ENCODE data around the gene GSTM4.

GSTM4 gene

DNA sequence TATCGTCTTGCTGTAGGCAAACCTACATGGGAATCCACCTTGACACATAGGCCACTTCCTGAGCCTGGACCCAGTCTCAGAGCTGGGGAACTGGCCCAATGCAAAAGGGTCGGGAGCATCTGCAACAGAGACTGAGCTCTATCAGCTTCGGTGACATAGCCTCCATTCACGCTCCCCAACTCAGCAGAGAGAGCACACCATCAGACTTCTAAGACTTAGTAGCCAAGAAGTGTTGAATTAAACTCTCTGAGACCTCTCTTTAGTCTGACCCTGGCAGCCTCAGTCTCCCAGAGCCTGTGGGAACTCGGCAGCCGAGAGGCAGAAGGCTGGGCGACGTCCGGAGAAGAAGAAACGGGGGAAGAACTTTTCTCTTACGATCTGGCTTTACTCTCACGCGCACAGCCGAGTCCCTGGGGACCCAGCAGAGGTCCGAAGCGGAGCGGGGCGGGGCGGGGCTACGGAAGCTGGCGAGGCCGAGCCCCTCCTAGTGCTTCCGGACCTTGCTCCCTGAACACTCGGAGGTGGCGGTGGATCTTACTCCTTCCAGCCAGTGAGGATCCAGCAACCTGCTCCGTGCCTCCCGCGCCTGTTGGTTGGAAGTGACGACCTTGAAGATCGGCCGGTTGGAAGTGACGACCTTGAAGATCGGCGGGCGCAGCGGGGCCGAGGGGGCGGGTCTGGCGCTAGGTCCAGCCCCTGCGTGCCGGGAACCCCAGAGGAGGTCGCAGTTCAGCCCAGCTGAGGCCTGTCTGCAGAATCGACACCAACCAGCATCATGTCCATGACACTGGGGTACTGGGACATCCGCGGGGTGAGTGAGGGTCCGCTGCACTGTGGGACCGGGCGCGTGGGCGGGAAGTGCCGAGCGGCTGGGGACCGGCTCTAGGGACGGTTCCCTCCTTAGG lies at the start of gene GSTM4:
Gene GSTM4, plus strand, starts transcription at position 485 of the 905 bp plus-strand sequence. Its CDS starts 291 bp downstream, at position 776.
- DNase-seq, result peak; percentile 63

DNA sequence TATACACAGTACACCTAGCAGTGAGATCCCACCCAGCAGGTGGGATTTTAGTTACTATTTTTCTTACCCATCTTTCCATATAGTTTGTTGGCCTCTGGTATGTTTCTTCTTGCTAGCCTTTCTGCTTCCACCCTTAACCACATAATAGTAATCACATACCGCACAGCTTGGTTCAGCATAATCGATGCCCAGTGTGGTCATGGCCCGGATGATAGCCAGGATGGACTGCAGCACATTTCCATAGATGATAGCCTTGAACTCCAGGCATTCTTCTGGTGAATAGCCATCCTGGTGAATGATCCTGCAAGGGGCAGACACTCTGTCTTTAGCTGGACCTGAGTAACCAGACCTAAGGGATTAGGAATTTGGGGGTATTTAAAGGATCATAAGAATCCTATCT lies 46.0 kb upstream of the GSTM4 start:
- DNase-seq, result no peak

GRCh38 chr1:109610609-109611307 lies 45.1 kb upstream of the GSTM4 start:
- no peak for DNase-seq

GRCh38 chr1:109611308-109611990 lies 44.5 kb upstream of the GSTM4 start:
- DNase-seq, result no peak

- no peak for DNase-seq
Measured at GRCh38 chr1:109613361-109614147, 42.3 kb upstream of the GSTM4 start.

DNA sequence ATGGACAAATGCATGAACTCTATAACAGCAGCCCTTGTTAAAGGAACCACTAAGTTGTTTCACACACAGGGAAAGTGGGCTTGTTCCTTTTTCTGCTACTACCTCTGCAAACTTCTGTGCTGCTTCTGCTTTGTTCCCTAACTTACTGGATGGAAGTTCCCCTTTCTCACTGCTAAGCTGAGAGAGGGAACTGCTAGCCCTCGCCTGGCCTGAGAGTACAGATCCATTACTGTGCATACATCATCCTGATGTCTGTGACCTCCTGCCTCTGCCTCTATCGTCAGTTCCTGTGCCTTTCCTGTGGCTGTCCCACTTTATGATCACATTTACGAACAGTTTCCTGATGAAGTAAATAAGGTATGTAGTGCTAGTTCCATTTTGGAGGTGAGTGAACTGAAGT lies 40.0 kb upstream of the GSTM4 start:
- no peak for DNase-seq

- DNase-seq, result no peak
Measured at GRCh38 chr1:109616391-109616790, 39.5 kb upstream of the GSTM4 start.

GRCh38 chr1:109617291-109617801 lies 38.6 kb upstream of the GSTM4 start:
- DNase-seq, result no peak

DNA sequence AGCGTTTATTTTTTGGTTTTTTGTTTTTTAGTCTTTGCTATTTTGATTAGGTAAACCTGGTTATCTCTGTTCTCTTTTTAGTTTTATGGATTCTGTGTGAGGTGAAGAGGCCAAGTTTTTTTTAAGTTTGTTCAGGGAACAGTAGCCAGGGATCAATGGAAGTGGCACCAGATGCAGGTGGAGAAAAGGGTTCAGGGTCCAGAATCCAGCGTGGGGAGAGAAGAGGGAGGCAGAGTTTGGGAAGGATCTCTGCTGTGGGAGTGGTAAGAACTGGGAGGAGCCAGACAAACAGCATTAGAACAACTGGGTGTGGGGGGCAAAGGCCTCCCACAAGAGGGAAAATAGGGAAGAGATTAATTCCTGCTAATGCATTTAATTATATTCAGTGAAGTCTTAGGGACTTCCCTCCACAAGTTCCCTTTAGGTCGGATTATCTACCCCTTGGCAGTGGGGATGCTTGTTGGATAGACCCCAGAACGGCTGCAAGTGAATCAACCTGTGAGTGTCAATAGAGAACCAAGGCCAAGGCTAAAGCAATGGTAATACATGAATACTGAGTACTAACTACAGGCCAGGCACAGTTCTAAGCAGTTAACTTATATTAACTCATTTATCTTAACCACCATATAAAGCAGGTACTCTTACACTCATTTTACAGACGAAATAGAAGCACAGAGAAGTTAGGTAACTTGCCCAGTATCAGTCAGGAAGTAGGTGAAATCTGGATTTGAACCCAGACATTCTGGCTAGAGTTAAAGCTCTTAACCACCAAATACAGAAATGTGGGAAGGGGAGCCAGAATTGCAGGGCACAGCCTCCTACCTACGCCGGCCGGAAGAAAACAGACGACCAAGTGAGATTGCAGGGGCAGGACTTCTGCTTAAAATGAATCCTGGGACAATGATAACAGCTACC lies 37.0 kb upstream of the GSTM4 start:
- DNase-seq, result no peak

DNA sequence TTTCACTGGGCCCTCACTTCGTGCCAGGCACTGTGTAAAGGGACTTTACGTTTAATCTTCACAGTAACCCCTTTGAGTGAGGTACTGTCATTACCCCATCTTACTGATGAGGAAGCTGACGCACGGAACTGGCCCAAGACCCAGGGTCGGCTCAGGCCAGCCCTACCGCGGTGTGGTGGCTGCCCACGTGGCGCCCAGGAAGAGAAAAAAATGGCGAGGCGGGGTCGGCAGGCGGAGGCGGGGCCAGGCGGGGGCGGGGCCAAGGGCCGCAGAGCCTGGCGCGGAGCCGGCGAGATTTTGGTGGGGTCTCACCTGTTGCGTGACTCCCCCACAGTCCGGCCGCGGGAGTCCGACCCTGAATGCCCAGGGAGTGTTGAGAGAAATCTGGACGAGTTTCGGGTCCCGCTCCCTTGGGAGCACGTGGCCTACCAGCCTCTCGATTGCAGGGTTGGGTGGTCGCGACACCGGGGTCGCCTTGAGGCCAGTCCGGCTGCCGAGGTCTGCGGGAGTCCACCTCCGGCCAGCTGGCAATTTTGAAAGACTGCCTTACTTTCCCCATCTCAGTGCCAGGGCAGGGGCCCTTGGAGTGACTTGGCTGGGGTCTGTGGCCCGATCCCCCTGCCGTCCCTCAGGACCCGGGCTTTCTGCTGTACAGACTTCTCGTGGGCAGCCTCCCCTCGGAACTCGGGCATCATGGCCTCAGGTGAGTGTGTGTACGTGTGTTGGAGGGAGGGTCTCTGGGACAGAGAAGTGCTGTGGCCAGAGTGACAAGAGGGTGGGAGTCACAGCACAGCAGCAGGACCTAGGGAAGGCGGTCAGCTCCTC lies 36.1 kb upstream of the GSTM4 start, which contains the start of the genes AMPD2 and GNAT2:
Gene AMPD2, plus strand, starts transcription at position 262 of the 825 bp plus-strand sequence. CDS start 1,339 bp downstream, outside the sequence.
Gene GNAT2, minus strand, starts transcription at position 41 of the 825 bp plus-strand sequence. CDS start 6,746 bp downstream, outside the sequence.
- peak; percentile 71 for DNase-seq

DNA sequence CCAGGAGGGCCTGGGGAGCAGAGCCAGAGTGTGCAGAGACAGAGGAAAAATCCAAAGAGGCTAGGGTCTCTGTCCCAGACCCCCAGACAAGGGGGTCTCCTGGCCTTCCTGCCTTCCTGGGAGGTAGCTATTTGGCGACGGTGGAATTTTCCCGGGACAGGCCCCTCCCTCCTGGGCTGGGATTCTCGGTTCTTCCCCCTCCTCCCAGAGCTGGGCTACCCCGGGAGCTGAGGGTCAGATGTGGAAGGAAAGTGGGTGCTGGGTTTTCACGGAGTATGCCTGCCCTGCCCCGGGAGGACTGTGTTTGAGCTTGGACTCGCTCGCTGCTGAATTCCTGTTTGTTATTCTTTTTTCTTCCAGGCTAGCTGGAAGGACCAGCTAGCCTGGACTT lies 35.5 kb upstream of the GSTM4 start:
- no peak for DNase-seq

DNA sequence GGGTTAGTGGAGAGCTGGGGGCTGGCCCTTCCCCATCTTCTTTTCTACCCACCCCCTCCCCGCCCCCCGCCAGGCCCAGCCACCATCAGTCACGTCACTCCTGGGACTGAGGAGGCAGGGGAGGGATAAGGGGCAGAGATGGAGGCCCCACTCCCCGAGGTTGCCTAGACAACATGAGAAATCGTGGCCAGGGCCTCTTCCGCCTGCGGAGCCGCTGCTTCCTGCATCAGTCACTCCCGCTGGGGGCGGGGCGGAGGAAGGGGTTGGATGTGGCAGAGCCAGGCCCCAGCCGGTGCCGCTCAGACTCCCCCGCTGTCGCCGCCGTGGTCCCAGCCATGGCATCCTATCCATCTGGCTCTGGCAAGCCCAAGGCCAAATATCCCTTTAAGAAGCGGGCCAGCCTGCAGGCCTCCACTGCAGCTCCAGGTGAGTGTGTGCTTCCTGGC lies 35.0 kb upstream of the GSTM4 start:
- peak; percentile 98 for DNase-seq

DNA sequence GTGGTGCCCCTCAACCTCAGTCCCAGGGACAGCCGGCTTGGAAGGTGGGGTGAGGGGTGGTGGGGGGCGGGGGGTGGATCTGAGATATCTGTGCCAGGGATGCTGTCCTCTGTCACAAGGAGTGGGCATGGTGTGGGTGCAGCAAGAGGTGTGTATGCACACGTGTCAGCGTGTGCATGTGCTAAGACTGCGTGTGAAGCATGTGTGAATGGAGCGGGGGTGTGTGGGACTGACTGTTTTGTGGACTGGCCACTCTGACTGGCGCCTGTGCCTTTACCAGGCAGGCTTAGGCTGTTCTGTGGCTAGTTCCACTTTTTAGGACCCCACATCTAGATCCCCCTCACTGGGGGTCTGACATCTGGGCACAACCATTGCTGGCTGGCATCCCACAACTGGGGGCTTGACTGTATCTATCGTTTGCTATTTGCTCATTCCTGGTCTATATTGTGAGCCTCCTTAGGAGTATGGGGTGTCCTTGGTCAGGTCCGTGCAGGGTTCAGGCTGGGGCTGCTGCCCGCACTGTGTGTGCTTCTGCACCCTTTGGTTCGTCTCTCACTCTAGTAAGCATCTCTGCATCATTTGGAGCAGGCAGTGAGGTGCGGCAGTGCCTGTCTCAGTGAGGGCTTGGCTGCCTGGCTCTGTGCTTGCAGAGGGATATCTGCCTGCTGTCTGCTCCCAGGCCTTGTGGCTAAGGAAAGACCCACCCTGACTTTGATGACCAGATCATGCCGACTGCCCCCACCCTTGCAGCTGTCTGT lies 34.3 kb upstream of the GSTM4 start:
- DNase-seq, result no peak

- no peak for DNase-seq
Measured at GRCh38 chr1:109622137-109622892, 33.6 kb upstream of the GSTM4 start.

GRCh38 chr1:109622895-109623294 lies 33.0 kb upstream of the GSTM4 start:
- DNase-seq, result no peak

DNA sequence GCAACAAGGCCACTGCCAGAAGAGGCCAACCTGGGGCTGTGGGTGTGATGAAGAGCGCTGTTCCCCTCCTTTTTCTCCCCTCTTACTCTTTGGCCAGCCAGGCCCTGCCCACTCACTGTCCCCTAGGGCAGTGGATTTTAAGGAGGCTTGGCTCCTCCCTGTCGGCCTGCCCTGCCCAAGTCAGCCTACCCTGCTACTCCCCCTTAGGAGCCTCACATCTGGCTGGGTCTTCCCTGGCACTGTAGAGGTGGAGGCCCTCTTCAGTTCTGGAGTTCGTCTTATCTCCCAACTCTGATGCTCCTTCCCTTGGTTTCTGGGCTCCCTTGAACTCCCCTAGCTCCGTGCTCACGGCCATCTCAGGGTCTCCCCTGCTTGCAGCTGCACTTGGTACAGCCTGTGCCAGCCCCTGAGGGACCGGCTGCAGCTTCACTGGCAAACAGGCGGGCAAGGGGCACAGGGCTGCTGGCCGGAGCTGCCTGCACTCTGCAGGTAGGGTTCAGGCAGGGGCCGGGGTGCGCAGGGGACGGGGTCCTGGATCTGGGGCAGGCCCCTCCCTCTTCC lies 32.2 kb upstream of the GSTM4 start:
- no peak for DNase-seq

DNA sequence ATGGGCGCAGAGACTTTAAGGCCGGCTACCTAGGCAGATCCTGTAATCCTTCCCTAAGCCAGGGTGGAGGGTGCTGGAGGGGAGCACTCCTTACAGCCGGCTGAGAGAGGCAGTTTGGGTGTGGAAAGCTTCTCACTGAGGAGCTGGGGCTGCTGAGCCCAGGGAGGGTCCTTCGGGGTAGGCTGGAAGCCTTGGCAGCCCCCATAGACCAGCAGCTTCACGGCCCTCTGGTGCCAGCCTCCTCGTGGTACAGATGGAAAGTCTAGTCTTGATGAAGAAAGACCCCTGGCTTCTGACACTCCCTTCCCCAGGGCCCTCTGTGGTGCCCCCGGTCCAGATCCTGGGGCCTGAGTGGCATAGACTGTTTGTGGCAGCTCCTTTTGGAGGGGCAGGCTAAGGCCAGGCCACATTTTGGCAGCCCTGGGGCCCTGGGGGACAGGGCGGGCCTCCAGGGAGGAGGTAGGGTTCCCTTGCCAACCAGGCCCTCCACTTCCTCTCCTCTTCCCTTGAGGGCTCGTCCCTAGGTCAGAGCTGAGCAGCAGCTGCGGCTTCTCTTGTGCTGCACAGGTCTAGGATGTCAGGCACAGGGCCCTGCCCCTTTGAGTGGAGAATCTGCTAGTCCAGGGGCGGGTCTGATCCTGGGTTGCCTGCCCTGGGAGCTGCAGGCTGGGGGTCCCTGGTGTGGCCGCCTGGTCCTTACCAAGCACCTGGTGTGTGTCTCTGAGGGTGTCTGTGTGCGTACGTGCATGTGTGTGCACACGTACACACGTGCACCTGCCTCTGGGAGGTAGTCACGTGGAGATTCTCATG lies 31.5 kb upstream of the GSTM4 start:
- no peak for DNase-seq
